Measurements from ENCODE around the gene SLC6A7.

Gene SLC6A7

DNA sequence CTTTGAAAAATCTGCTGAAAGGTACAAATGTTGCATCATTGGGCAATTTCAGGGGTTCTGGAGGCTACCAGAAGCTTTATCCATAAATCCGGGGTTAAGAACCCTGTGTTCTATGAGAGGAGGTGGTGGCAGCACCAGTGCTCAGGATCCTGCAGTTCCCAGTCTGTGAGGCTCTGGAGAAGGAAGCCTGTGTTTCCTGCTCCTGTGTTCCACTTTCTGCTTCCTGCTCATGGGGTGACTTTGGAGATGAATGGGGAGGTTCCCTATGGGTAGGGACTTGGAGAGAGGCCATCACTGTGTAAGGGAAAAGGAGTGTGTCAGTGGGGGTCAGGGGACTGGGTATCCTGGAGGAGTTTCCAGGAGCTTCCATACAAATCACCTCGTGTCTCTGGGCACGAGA lies 21.0 kb upstream of the SLC6A7 start:
- Histone ChIP-seq H3K4me3 (no peak overlapping the region), H3K9me3 (no peaks in the 10 kb centered on the region), H3K4me2 (no peak overlapping the region), H3K9ac (no peak overlapping the region), H4K20me1 (no peaks in the 10 kb centered on the region), H3K27ac (no peak overlapping the region), H3K36me3 (no peaks in the 10 kb centered on the region), H3K27me3 (no peaks in the 10 kb centered on the region), H3K4me1 (peaks cover 36% of the 10 kb centered on the region)
- no peak for TF ChIP-seq Cebpa-rat (IDR thresholded peaks at IDR 0.05)

- TF ChIP-seq Cebpa-rat (IDR thresholded peaks at IDR 0.05): no peak
- Histone ChIP-seq H3K4me1 (peaks cover 30% of the 10 kb centered on the region), H3K9ac (no peak overlapping the region), H3K27me3 (no peaks in the 10 kb centered on the region), H3K36me3 (no peaks in the 10 kb centered on the region), H4K20me1 (no peaks in the 10 kb centered on the region), H3K4me3 (no peak overlapping the region), H3K27ac (no peak overlapping the region), H3K4me2 (no peak overlapping the region), H3K9me3 (no peaks in the 10 kb centered on the region)
These were observed 17.7 kb upstream of the SLC6A7 start for GRCh38 chr5:150172145-150172544.

- no peaks in the 10 kb centered on the region for H3K27me3 ChIP-seq
- H3K4me2 ChIP-seq: no peak overlapping the region
- no peaks in the 10 kb centered on the region for H3K9me3 ChIP-seq
- H3K27ac ChIP-seq: no peak overlapping the region
- H3K36me3 ChIP-seq: no peaks in the 10 kb centered on the region
- no peak overlapping the region for H3K9ac ChIP-seq
- TF ChIP-seq Cebpa-rat (IDR thresholded peaks at IDR 0.05): no peak
- peaks cover 30% of the 10 kb centered on the region for H3K4me1 ChIP-seq
- H3K4me3 ChIP-seq: no peak overlapping the region
- no peaks in the 10 kb centered on the region for H4K20me1 ChIP-seq
These were observed 17.3 kb upstream of the SLC6A7 start for GRCh38 chr5:150172556-150172955.

DNA sequence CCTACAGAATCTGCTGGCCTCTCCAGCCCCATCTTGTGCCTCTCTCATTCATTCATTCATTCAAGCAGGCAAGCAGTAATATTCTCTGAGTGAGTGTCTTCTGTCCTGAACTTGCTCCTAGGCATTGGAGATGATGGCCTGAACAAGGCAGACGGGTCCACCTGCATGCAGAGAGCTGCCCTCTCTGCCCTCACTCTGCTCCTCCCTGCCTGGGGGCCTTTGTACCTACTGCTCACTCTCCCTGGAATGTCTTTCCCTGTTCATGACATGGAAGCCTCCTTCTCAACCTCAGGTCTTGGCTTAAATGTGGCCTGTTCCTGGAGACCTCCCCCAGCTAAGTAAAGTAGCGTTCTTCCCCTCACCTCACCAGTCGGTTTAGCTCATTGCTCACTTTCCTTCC lies 16.7 kb upstream of the SLC6A7 start:
- H4K20me1 ChIP-seq: no peaks in the 10 kb centered on the region
- no peak overlapping the region for H3K4me2 ChIP-seq
- no peaks in the 10 kb centered on the region for H3K27me3 ChIP-seq
- H3K4me3 ChIP-seq: no peak overlapping the region
- H3K4me1 ChIP-seq: peaks cover 30% of the 10 kb centered on the region
- no peak overlapping the region for H3K9ac ChIP-seq
- no peaks in the 10 kb centered on the region for H3K36me3 ChIP-seq
- no peak overlapping the region for H3K27ac ChIP-seq
- no peak for TF ChIP-seq Cebpa-rat (IDR thresholded peaks at IDR 0.05)
- no peaks in the 10 kb centered on the region for H3K9me3 ChIP-seq

DNA sequence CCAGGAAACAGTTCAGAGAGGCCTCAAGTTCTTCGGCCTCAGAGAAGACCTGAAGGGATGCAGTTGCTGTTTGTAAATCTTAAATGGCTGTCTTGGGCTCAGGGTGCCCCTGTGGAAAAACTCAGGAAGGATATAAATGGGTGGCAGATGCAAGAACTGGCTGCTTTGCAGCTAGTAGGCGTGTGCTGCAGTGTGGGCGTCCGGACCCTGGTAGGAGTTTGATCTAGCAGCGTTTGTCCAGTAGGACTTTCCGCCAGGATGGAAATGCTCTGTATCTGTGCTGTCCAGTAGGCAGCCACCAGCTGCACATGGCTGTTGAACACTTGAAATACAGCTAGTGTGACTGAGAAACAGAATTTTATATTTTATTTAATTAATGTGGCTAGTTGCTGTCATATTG lies 15.6 kb upstream of the SLC6A7 start:
- Histone ChIP-seq H4K20me1 (no peaks in the 10 kb centered on the region), H3K9me3 (no peaks in the 10 kb centered on the region), H3K4me1 (peaks cover 24% of the 10 kb centered on the region), H3K9ac (no peak overlapping the region), H3K4me3 (no peak overlapping the region), H3K4me2 (peak overlapping the region; percentile 40), H3K36me3 (no peaks in the 10 kb centered on the region), H3K27ac (no peak overlapping the region), H3K27me3 (no peaks in the 10 kb centered on the region)
- no peak for TF ChIP-seq Cebpa-rat (IDR thresholded peaks at IDR 0.05)

GRCh38 chr5:150175076-150175475 lies 14.8 kb upstream of the SLC6A7 start:
- Histone ChIP-seq H3K9ac (no peak overlapping the region), H3K4me1 (peaks cover 24% of the 10 kb centered on the region), H4K20me1 (no peaks in the 10 kb centered on the region), H3K9me3 (no peaks in the 10 kb centered on the region), H3K36me3 (no peaks in the 10 kb centered on the region), H3K27me3 (no peaks in the 10 kb centered on the region), H3K4me2 (no peak overlapping the region), H3K27ac (no peak overlapping the region), H3K4me3 (no peak overlapping the region)
- no peak for TF ChIP-seq Cebpa-rat (IDR thresholded peaks at IDR 0.05)

GRCh38 chr5:150175536-150175935 lies 14.3 kb upstream of the SLC6A7 start:
- Histone ChIP-seq H3K36me3 (no peaks in the 10 kb centered on the region), H3K27ac (no peak overlapping the region), H3K9ac (no peak overlapping the region), H3K4me2 (no peak overlapping the region), H3K4me1 (peaks cover 27% of the 10 kb centered on the region), H3K9me3 (no peaks in the 10 kb centered on the region), H3K4me3 (no peak overlapping the region), H4K20me1 (no peaks in the 10 kb centered on the region), H3K27me3 (no peaks in the 10 kb centered on the region)
- TF ChIP-seq Cebpa-rat (IDR thresholded peaks at IDR 0.05): no peak

- TF ChIP-seq Cebpa-rat (IDR thresholded peaks at IDR 0.05): no peak
These were observed 13.0 kb upstream of the SLC6A7 start for GRCh38 chr5:150176745-150177477.

DNA sequence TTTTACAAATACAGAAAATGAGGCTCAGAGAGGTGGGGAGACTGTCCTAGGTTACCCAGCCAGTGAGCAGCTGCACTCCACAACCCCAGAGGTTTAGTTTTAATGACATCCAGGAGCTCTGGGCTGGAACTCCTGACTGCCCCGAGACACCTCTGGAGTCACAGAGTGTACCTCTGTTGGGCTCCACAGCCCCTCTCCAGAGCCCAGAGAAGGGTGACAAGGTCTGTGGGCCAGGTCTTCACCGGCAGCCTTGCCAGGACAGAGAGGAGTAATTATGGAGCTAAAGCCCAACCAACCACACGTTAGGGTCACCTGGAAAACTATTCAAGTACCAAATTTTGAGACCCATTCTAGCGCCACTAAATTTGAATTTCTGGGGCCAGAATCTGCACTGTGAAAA lies 12.1 kb upstream of the SLC6A7 start:
- Histone ChIP-seq H3K27ac (no peak overlapping the region), H3K9ac (no peak overlapping the region), H3K9me3 (no peaks in the 10 kb centered on the region), H3K4me2 (no peak overlapping the region), H3K27me3 (no peaks in the 10 kb centered on the region), H3K4me1 (peaks cover 33% of the 10 kb centered on the region), H3K4me3 (no peak overlapping the region), H3K36me3 (no peaks in the 10 kb centered on the region), H4K20me1 (no peaks in the 10 kb centered on the region)
- TF ChIP-seq Cebpa-rat (IDR thresholded peaks at IDR 0.05): no peak

More at GRCh38 chr5:150176745-150177477, 13.0 kb upstream of the SLC6A7 start:
- peaks cover 33% of the 10 kb centered on the region for H3K4me1 ChIP-seq
- no peaks in the 10 kb centered on the region for H3K9me3 ChIP-seq
- H3K27me3 ChIP-seq: no peaks in the 10 kb centered on the region
- H3K4me2 ChIP-seq: peak overlapping the region; percentile 51
- no peak overlapping the region for H3K4me3 ChIP-seq
- H3K9ac ChIP-seq: no peak overlapping the region
- H4K20me1 ChIP-seq: no peaks in the 10 kb centered on the region
- H3K27ac ChIP-seq: 0 out of 2 replicates have a peak overlapping the region, but pooled peaks have one; percentile 6
- no peaks in the 10 kb centered on the region for H3K36me3 ChIP-seq

- no peaks in the 10 kb centered on the region for H3K27me3 ChIP-seq
- H3K36me3 ChIP-seq: no peaks in the 10 kb centered on the region
- H3K27ac ChIP-seq: no peak overlapping the region
- TF ChIP-seq Cebpa-rat (IDR thresholded peaks at IDR 0.05): no peak
- H3K4me3 ChIP-seq: no peak overlapping the region
- no peak overlapping the region for H3K9ac ChIP-seq
- H3K9me3 ChIP-seq: no peaks in the 10 kb centered on the region
- no peaks in the 10 kb centered on the region for H4K20me1 ChIP-seq
- H3K4me1 ChIP-seq: peaks cover 33% of the 10 kb centered on the region
- no peak overlapping the region for H3K4me2 ChIP-seq
These were observed 11.6 kb upstream of the SLC6A7 start for GRCh38 chr5:150178262-150178661.

Data from BLaER1 (cell line).